IMR-90 (cell line): ENCODE results near the gene CTPS1. TPM values are rescaled to one million over a fixed set of nuclear protein-coding genes. Genes with fewer than 3 reads are reported as not detected.

Experiments
- ATAC-seq: fragments of 200-7000 bp; cut with Tn5 transposase; 2 replicates; pipeline ENCODE4 v1.9.1; 2020; ENCODE audit warnings: low read depth, mild to moderate bottlenecking, moderate library complexity
- BruUV-seq: library from RNA; stranded (reverse); fragments of 400-500 nt; replicated peaks from 2 replicates; lab custom pipeline; 2021; lab: Mats Ljungman, UMichigan
- CTCF ChIA-PET: fragments of 300-600 bp; formaldehyde crosslinking; extraction: SDS; loops from one replicate; lab custom pipeline; 2021; ENCODE audit warnings: antibody characterized with exemption; lab: Yijun Ruan, JAX
- POLR2A ChIA-PET: fragments of 300-600 bp; sonication (Branson Sonifier 250); formaldehyde crosslinking; loops from one replicate; lab custom pipeline; 2022; ENCODE audit warnings: antibody characterized with exemption; ENCODE audit not compliant: unreplicated experiment; lab: Charles Lee
- DNase-seq: peaks from one replicate; pipeline ENCODE4 v3.0.0; 2013
- H2AFZ ChIP-seq: replicated peaks from 2 replicates; pipeline ENCODE3; 2013; ENCODE audit warnings: low read length, mild to moderate bottlenecking; ENCODE audit not compliant: poor library complexity
- H2AK5ac ChIP-seq: 2 replicates; pipeline ENCODE4 v1.6.1; 2013; ENCODE audit warnings: low read depth, low read length, inconsistent platforms
- H2AK9ac ChIP-seq: replicated peaks from 2 replicates; pipeline ENCODE3; 2013; ENCODE audit warnings: mild to moderate bottlenecking, low read depth, low read length, moderate library complexity; ENCODE audit not compliant: poor library complexity
- H2BK120ac ChIP-seq: 2 replicates; pipeline ENCODE4 v1.6.1; 2013; ENCODE audit warnings: low read depth, low read length, inconsistent platforms
- H2BK15ac ChIP-seq: 3 replicates; pipeline ENCODE4 v1.6.1; 2013; ENCODE audit warnings: low read depth, low read length, inconsistent platforms
- H2BK20ac ChIP-seq: 2 replicates; pipeline ENCODE4 v1.6.1; 2013; ENCODE audit warnings: low read depth, mild to moderate bottlenecking, inconsistent platforms, low read length, moderate library complexity
- H2BK5ac ChIP-seq: 2 replicates; pipeline ENCODE4 v1.6.1; 2013; ENCODE audit warnings: mild to moderate bottlenecking, low read depth, low read length, inconsistent platforms; ENCODE audit not compliant: poor library complexity, severe bottlenecking
- H3K14ac ChIP-seq: replicated peaks from 2 replicates; pipeline ENCODE4 v1.6.1; 2013; ENCODE audit warnings: low read depth, low read length, inconsistent platforms
- H3K18ac ChIP-seq: 2 replicates; pipeline ENCODE4 v1.6.1; 2013; ENCODE audit warnings: low read depth, low read length, control low read depth
- H3K23ac ChIP-seq: 2 replicates; pipeline ENCODE4 v1.6.1; 2013; ENCODE audit warnings: low read depth, low read length, inconsistent platforms
- H3K27ac ChIP-seq: 2 replicates; pipeline ENCODE4 v1.5.1; 2013; ENCODE audit warnings: mild to moderate bottlenecking, control low read depth, low read length; ENCODE audit not compliant: insufficient read depth
- H3K27me3 ChIP-seq: 2 replicates; pipeline ENCODE4 v1.6.1; 2013; ENCODE audit warnings: low read length; ENCODE audit not compliant: control insufficient read depth, insufficient read depth
- H3K36me3 ChIP-seq: 2 replicates; pipeline ENCODE4 v1.6.1; 2013; ENCODE audit warnings: low read length, mixed read lengths; ENCODE audit not compliant: control insufficient read depth, insufficient read depth
- H3K4ac ChIP-seq: 2 replicates; pipeline ENCODE4 v1.6.1; 2013; ENCODE audit warnings: low read depth, low read length, inconsistent platforms
- H3K4me1 ChIP-seq: 2 replicates; pipeline ENCODE4 v1.6.1; 2013; ENCODE audit warnings: low read length, mixed read lengths; ENCODE audit not compliant: control insufficient read depth, insufficient read depth
- H3K4me2 ChIP-seq: 2 replicates; pipeline ENCODE4 v1.6.1; 2013; ENCODE audit warnings: low read depth, mild to moderate bottlenecking, control low read depth, low read length, moderate library complexity
- H3K4me3 ChIP-seq: 2 replicates; pipeline ENCODE4 v1.5.1; 2013; ENCODE audit warnings: low read depth, mild to moderate bottlenecking, control low read depth, low read length, moderate library complexity; ENCODE audit not compliant: insufficient read depth
- H3K56ac ChIP-seq: 2 replicates; pipeline ENCODE4 v1.6.1; 2013; ENCODE audit warnings: low read length, inconsistent platforms; ENCODE audit not compliant: insufficient read depth; ENCODE audit errors: extremely low read depth
- H3K79me1 ChIP-seq, 2 experiments: 2 replicates each; pipeline ENCODE4 v1.6.1; 2013; ENCODE audit warnings: low read length in 2 of 2, inconsistent platforms in 1 of 2, low read depth in 1 of 2
- H3K9ac ChIP-seq: 2 replicates; pipeline ENCODE4 v1.6.1; 2013; ENCODE audit warnings: low read depth, low read length, control low read depth
- H3K9me1 ChIP-seq: 2 replicates; pipeline ENCODE4 v1.6.1; 2013; ENCODE audit warnings: low read length, inconsistent platforms; ENCODE audit not compliant: insufficient read depth
- H3K9me3 ChIP-seq: 2 replicates; pipeline ENCODE4 v1.6.1; 2013; ENCODE audit warnings: low read length; ENCODE audit not compliant: control insufficient read depth, insufficient read depth
- H4K20me1 ChIP-seq: 2 replicates; pipeline ENCODE4 v1.6.1; 2013; ENCODE audit warnings: low read length, inconsistent platforms; ENCODE audit not compliant: insufficient read depth
- H4K5ac ChIP-seq: 2 replicates; pipeline ENCODE4 v1.6.1; 2013; ENCODE audit warnings: mild to moderate bottlenecking, low read depth, low read length, control low read depth
- H4K8ac ChIP-seq, 2 experiments: 2 replicates each; pipeline ENCODE4 v1.6.1; 2013; ENCODE audit warnings: low read depth in 2 of 2, low read length in 2 of 2, control low read depth in 1 of 2, inconsistent platforms in 1 of 2
- H4K91ac ChIP-seq: 2 replicates; pipeline ENCODE4 v1.6.1; 2013; ENCODE audit warnings: low read depth, low read length, inconsistent platforms; ENCODE audit not compliant: insufficient read depth
- BHLHE40 ChIP-seq: fragments of 150-350 bp; IDR thresholded peaks from 2 replicates; pipeline ENCODE4 v1.6.1; 2016; ENCODE audit warnings: mild to moderate bottlenecking, low read depth, low read length
- CTCF ChIP-seq: conservative IDR thresholded peaks from 2 replicates; pipeline ENCODE4 v1.5.1; 2012; ENCODE audit warnings: mild to moderate bottlenecking, low read depth, low read length, improper control_type of control experiment
- ELK1 ChIP-seq: fragments of 150-350 bp; IDR thresholded peaks from 2 replicates; pipeline ENCODE4 v1.6.1; 2016; ENCODE audit warnings: low read depth, mild to moderate bottlenecking, low read length, moderate library complexity, borderline replicate concordance
- FOS ChIP-seq: fragments of 150-350 bp; IDR thresholded peaks from 2 replicates; pipeline ENCODE4 v1.6.1; 2016; ENCODE audit warnings: low read depth, low read length
- MAFK ChIP-seq: IDR thresholded peaks from 2 replicates; pipeline ENCODE4 v1.6.1; 2012; ENCODE audit warnings: low read depth, low read length, improper control_type of control experiment
- MXI1 ChIP-seq: IDR thresholded peaks from 2 replicates; pipeline ENCODE4 v1.6.1; 2012; ENCODE audit warnings: low read depth, mild to moderate bottlenecking, low read length, moderate library complexity, borderline replicate concordance
- NFE2L2 ChIP-seq: fragments of 150-350 bp; IDR thresholded peaks from 2 replicates; pipeline ENCODE4 v1.6.1; 2016; ENCODE audit warnings: low read depth, mild to moderate bottlenecking, low read length
- RAD21 ChIP-seq: IDR thresholded peaks from 2 replicates; pipeline ENCODE4 v1.6.1; 2012; ENCODE audit warnings: low read length, improper control_type of control experiment
- WGBS, 2 experiments: methylation state at CpG; one replicate each; pipeline versions ENCODE4 v1.1.5 to v1.1.7; 2013; ENCODE audit warnings: missing lambda C conversion rate in 2 of 2; ENCODE audit not compliant: insufficient read length in 1 of 2; ENCODE audit errors: extremely low coverage in 2 of 2; 5-methylcytosine and 5-hydroxymethylcytosine counted together
- dilution Hi-C: fragments of 300-500 bp; cut with HindIII; formaldehyde crosslinking; loops from one replicate; pipeline ENCODE4 v1.14.3; 2018; ENCODE audit warnings: low sequenced_read_pairs; ENCODE audit not compliant: unreplicated experiment
- in situ Hi-C: fragments of 300-500 bp; cut with MboI; formaldehyde crosslinking; loops from 3 replicates; pipeline ENCODE4 v1.14.3; 2019; ENCODE audit warnings: low sequenced_read_pairs, inconsistent platforms, mixed read lengths
- intact Hi-C: fragments of 100-400 bp; cut with micrococcal nuclease; formaldehyde crosslinking; loops from 2 replicates; pipeline ENCODE4 v1.10.0; 2022
- polyA plus RNA-seq, 3 experiments: library from polyadenylated mRNA; depleted of rRNA; stranded (reverse); fragments of >200 nt; gene quantifications; 2 replicates each; pipeline ENCODE4 v1.2.3, GENCODE V29; 2012; ENCODE audit warnings: low replicate concordance in 1 of 3
- total RNA-seq: library from RNA; depleted of rRNA; stranded (reverse); fragments of >200 nt; gene quantifications from 2 replicates; pipeline ENCODE4 v1.2.3, GENCODE V29; 2012

Gene CTPS1
- total and polyA plus RNA-seq, 2 of the 4 experiments (the other 2 are of a cell fraction) = 40.4 to 41.0 TPM

- no peak overlapping the region for H3K23ac ChIP-seq
- no peak overlapping the region for H3K4me3 ChIP-seq
- no peak overlapping the region for H3K4me2 ChIP-seq
- no peaks in the 10 kb centered on the region; the same call in 1 of the 2 replicates for H3K27me3 ChIP-seq
- no peaks in the 10 kb centered on the region for H4K20me1 ChIP-seq
- TF ChIP-seq BHLHE40 (no peak), CTCF (no peak), FOS (no peak), ELK1 (no peak), RAD21 (no peak), NFE2L2 (no peak), MXI1 (no peak), MAFK (no peak)
- H3K27ac ChIP-seq = no peak overlapping the region
- H3K4me1 ChIP-seq = peaks cover 3% of the 10 kb centered on the region
- peaks cover 3% of the 10 kb centered on the region; the same call in 1 of the 2 replicates for H3K9me1 ChIP-seq
- no peak overlapping the region for H3K18ac ChIP-seq
- H3K14ac ChIP-seq = no peak overlapping the region
- intact Hi-C loops = no loop called here
- BruUV-seq = no TSS peak
- no peak overlapping the region for H2BK5ac ChIP-seq
- no peak overlapping the region for H3K56ac ChIP-seq
- no peak overlapping the region for H2AK9ac ChIP-seq
- H3K9ac ChIP-seq = no peak overlapping the region
- no peak overlapping the region for H3K4ac ChIP-seq
- H3K9me3 ChIP-seq = no peaks in the 10 kb centered on the region
- WGBS, 2 experiments = 92% methylated on average over 2 of the region's 5 CpGs; no CpG with 5 or more reads in 1 of the 2 experiments
- H3K79me1 ChIP-seq = no peaks in the 10 kb centered on the region
- ChIA-PET POLR2A (no interaction called here), CTCF (no interaction called here)
- no peak overlapping the region for H4K91ac ChIP-seq
- H2BK15ac ChIP-seq = no peak overlapping the region
- dilution Hi-C loops = no loop called here
- H3K36me3 ChIP-seq = no peaks in the 10 kb centered on the region
- no peak overlapping the region for H2AK5ac ChIP-seq
- no peak for DNase-seq
- no peak for ATAC-seq
- no peak overlapping the region for H2BK120ac ChIP-seq
- H4K8ac ChIP-seq = no peak overlapping the region
- H2BK20ac ChIP-seq = no peak overlapping the region
- no peak overlapping the region for H2AFZ ChIP-seq
- in situ Hi-C loops = no loop called here
- no peak overlapping the region for H4K5ac ChIP-seq
These were observed 47.9 kb upstream of the CTPS1 start for GRCh38 chr1:40931601-40932000.
